NCI-H187 (cell line): ENCODE measurements around the gene ABLIM2.

Source experiments
- DNase-seq, 2 experiments: peaks; one replicate each; lab custom pipeline; 2025; lab: John Stamatoyannopoulos, UW

The ABLIM2 gene

DNA sequence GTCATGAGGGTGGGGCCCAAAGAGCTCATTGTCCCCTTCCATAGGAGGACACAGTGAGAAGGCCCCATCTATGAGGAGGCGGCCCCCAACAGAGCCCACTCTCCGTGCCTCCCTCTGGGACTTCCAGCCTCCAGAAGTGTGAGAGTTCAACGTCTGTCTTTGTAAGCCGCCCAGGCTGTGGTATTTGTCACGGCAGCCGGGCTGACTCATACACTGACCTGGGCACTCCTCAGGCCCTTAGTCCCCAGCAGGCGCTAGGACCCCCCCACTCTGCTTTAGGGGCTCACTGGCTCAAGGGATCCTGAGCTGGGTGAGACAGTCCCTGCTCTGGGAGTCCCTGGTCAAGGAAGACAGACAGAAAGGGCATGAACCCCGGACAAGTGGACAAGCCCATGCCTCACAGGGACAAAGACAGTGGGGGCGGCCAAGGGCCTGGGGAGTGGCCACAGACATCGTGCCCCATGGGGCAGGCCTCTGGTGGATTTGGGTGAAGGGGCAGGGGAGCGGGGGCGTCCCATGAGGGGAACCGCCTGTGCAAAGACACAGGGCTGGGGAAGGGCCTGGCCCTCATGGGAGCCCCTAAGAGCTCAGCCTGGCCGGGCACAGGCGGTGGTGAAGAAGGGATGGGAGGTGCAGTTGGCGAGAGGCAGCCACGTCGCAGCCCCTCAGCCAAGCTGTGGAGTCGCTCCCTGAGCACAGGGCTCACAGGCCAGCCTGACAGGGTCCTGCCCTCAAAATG is 21.5 kb downstream of the ABLIM2 start:
- no peak for DNase-seq

DNA sequence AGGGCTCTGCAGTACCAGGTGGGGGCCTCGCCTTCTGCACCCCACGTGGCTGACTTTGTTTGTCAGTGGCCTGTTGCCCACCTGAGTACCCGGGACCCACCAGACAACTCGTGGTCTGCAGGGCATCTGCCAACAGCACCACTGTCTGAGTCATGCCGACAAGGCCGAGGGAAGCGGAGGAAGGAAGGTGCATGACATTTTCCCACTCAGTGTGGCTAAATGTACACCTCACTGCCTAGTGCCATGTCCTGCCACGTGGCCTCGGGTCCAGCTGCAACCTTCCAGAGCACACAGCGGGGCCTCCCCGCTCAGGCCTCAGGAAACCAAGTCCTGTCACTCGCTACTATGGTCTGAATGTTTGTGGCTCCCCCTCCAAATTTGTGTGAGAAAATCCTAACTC is 22.1 kb downstream of the ABLIM2 start:
- no peak for DNase-seq

DNA sequence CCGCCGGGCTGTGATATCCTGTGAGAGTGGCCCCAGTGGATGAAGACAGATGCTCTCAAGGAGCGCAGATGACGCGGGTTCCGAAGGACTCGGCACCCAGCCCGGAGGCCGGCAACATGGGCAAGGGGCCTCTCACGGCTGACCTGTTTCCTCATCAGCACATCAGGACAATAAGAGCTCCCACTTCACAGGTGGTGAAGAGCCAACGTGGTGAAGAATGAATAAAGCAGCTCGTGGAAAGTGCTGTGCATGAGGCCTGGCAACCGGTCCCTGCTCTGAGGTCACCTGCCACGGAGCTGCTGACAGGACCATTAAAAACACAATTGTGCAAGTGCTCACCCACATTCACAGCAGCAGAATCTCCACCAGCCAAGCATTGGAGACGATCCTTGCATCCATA is 22.9 kb downstream of the ABLIM2 start:
- no peak for DNase-seq

DNA sequence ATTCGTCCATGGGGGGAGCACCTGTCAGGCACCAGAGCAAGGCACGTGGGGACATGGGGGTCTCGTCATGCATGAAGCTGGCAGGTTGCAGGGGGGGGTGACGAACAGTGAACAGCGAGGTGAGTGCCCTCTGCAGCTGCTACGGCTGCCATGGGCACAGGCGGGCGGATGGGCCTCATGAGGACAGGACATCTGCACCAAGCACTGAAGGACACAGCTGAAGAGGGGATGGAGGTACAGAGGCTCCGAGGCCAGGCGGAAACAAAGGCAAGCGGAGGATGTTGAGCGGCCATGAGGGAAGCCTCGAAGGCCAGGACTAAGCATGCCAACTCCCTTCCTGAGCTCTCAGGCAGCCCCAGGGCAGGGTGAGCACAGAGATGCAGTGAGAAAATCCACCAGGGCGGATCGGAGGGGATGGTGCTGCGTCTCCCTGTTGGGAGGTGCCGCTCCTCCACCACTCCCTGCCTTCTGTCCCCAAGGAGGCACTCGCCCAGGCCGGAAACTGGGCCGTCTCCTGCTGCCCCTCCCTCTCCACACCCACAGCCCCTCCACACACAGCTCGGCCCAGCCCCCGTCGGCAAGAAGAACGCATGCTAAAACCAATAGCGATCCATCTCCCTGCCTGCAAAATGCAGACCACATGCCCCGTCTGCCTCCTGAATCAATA is 24.6 kb downstream of the ABLIM2 start:
- DNase-seq = no peak

DNA sequence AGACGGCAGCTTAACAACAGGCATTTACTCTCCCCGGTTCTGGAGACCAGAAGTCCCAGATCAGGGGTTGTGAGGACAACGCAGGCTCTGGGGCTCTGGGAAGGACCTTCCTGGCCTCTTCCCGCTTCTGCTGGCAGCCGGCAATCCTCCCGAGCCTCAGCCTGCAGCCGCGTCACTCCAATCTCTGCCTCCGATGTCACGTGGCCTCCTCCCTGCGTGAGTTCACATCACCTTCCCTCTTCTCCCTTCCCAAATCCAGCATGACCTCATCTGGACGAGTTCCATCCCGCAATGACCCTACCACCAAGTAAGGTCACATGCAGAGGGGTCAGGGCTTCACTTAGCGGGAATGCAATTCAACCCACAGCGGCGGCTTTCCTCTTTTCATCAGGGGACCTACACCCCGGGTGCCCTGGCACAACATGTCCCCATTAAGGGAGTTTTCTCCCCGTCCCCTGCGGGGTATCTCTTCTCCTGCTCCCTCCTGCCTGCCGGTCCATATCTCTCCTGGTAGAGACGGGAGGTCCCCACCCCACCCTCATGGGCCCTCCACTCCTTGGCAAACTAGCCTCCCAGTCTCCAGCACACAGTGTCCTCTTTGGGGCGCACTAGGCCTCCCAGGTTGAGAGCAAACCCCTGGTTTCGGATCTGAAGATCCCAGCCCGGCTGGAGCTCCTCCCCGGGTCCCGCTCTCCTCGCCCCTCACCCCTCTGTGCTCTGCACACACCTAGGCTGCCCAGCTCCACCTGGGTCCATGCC is 25.5 kb downstream of the ABLIM2 start:
- no peak for DNase-seq

DNA sequence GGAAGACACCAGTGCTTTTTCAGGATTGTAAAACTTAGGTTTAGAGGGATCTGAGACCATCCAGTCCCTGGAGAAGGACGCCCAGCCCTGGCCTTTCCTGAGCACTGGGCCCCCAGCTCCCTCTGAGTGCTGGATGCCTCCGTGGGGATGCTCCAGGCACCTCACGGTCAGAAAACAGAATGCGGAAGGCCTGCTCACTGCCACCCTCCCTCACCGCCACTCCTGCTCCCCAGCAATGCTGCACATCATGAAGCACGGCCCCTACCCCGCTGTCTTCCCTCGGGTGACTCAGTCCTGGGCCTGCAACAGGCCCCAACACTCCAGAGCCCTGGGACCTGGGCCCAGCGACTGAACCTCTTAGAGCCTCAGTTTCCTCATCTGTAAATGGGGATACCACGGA is 26.2 kb downstream of the ABLIM2 start:
- DNase-seq = no peak

DNA sequence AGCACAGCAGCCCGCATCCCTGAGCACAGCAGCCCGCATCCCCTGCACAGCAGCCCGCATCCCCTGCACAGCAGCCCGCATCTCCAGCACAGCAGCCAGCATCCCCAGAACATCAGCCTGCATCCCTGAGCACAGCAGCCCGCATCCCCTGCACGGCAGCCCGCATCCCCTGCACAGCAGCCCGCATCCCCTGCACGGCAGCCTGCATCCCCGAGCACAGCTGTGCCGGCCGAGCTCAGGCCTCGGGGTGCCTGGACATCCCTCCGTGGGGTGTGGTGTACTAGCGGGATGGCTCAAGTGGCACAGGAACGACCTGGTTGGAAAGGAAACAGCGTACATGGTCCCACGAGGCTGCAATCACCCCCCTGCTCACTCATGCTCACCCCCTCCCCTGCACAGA is 26.8 kb downstream of the ABLIM2 start:
- DNase-seq = no peak

DNA sequence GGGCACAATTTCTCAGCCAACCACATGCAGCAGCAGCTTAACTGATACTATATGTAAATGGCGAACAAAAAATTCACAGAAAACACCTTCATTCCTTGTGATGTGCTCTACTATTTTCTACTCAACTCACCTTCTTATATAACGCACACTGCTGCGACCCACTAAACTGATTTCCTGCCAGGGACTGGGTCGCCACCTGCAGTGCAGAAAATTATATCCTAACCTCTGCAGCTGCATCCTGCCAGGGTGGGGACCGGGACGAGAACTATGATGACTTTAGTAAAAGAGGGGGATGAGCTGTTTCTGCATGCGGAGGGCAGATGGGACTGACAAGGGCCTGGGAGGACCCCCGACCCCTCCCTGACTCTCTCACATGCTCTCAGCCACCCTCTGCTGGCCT is 27.4 kb downstream of the ABLIM2 start:
- DNase-seq = no peak

DNA sequence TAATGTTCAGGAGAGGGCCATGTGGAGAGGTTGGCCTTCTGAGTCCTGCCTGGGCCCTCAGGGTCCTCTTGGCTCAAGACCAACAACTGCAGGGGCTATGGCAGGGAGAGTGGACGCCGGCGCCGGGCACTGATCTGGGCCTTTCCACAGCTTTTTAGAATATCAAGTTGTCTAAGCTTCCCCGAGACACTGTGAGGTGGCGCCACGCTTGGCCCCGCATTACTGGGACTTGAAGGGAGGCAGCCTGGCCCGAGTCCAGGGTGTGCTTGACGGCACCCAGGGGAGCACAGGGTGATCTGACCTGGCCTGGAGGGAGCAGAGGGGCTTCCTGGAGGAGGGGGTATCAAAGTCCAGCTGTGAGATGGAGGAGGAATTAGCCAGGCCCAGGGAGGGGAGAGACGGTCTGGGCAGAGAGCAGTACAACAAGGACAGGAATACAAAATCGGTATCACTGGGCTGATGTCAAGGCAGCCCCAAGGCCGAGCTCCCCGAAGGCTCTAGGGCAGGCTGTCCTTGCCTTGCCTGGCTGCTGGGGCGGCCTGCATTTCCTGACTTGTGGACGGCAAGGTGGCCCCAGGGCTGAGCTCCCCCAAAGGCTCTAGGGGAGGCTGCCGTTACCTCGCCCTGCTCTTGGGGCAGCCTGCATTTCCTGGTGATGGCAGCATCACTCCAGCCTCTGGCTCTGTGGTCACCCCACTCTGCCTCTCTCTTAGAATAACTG is 28.1 kb downstream of the ABLIM2 start:
- no peak for DNase-seq

DNA sequence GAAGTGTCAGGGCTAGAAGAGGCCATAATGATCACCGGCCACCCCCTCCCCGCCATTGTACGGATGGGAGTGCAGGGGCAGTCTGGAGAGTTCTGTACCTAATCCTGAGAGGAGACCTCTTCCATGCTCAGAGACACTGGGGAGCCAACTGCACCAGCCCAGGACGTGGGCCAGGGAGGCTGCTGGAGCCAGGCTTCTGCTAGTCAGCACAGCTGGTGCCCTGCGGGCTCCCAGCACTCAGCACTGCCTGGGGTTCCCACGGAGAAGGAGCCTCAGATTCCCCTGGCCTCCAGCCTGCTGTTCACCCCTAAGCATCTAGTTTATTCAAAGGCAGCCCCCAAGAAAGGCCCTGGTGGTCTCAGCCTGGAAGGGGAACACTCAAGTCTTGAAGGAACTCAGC is 28.8 kb downstream of the ABLIM2 start:
- DNase-seq = no peak

DNA sequence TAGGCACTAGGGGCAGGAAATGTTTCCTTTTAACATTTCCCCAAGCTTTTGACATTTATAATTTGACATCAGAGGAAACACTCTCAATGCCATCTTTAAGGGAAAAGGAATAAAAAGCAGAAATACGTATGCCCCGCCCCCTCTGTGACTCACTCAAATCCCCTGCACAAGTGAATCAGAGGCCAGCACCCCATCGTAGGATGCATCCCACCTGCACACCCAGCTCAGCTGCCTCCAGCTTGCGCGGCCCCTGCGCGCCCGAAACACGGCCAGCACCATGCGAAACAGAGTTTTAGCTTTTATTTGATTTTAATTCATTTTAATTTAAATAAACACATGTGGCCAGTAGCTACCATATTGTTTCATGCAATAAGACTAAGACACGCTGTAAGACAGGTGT is 29.5 kb downstream of the ABLIM2 start:
- DNase-seq = no peak

DNA sequence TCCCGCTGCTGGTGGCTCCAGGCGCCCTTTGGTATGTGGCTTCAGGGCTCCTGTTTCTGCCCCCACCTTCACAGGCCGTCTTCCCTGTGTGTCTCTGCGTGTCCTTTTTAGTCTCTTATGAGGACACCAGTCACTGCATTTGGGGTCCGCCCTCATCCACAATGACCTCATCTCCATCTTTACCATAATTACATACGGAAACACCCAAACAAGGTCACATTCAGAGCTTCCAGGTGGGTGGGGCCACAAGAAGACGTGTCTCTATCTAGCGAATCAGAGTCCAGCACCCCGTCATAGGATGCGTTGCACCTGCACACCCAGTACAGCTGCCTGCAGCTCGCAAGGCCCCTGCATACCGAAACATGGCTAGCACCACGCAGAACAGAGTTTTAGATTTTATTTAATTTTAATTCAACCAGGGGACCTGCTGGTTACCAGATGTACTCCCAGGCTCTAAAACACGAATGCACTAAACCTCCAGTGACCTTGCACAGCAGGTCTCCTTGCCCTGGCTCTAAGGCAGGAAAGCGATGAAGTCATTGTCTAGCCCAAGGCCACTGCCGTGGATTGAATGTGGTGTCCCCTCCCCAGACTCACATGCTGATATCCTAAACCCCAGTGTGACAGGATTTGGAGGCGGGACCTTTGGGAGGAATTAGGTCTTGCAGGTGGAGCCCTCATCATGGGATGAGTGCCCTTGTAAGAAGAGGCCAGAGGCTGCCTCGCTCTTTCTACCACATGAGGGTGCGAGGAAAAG is 30.3 kb downstream of the ABLIM2 start:
- no peak for DNase-seq

DNA sequence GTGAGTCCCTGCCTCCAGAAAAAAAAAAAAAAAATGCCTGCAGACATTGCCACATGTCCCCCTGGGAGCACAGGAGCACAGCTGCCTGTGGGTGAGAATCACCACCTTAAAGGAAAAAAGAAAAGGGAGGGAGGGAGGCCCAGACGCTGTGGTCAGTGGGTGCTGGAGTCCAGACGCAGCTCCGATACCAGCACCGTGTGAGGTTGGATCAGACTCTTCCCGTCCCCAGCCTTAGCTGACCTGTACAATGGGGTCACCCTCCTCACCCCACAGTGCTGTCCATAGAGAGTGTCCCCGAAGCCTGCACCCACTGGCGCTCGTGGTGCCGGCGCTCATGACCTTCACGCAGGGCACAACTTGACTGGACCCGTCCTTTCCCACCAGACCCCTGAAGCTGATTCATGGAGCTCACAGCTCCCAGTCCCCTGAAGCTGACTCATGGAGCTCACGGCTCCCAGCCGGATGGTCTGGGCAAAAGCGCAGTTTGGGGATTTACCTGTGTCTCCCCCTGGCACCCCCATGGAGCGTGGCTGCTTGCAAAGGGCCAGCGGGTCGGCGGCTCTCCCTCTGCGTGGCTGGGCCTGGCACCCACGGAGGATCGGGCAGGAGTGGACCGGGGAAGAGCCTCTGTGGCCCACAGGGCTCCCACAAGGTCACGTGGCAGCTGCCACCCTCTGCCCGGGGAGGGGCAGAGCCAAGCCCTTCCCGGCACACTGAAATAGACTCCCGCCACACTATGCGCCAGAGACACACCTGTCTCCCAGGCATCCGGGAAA is 31.4 kb downstream of the ABLIM2 start:
- no peak for DNase-seq

DNA sequence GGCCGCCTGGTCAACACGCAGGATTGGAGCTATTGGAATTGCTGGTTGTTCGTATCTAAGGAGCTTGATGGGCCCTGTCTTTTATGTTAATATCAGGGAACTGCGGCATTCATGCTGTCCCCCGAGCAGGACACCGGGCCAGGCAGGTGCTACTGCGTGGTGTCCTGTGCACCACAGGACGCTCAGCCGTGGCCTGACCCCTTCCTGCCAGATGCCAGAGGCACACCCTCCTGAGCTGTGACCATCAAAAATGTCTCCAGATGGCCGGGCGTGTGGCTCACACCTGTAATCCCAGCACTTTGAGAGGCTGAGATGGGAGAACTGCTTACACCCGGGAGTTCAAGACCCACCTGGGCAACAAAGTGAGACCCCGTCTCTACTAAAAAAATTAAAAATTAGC is 32.1 kb downstream of the ABLIM2 start:
- DNase-seq = no peak

DNA sequence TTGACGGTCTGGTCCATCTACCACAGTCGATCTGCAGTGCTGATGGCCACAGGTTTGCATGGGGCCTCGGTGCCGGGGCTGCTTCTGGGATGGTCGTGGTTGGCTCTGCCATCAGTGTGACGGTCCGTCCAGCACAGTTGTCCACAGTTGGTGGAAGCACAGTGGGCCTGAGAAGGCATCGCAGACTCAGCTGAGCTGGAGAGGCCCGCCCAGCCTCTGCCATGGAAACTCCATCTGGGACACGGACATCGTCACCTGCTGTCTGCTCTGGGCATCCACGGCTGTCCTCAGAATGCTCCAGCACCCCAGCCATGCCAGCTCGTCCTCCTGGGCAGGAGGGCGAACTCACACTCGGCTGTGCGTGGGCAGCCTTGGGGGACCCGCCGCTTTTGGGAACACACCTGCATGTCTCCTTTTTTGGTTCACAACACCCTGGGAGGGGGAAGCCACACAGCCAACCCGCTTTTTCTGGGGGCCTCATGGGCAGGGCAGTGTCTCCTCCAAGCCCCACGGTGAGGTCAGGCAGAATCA is 33.0 kb downstream of the ABLIM2 start:
- no peak for DNase-seq

DNA sequence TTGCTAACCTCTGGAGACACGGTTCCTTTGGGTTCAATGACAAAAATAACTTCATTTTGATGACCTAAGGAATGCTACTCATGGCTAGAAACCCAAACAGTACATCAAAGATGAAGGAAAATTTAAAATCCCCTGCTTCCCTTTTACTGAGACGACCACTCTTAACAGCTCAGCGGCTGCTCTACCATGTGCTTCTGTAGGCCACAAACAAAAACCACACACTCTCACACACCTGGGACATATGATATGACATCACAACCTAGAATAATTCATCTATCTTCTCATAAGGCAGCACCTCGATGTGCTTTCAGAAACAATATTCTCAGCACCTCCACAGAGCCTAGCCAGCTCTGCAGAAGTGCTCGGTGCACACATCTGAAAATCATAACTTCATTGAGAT is 34.7 kb downstream of the ABLIM2 start:
- no peak for DNase-seq

DNA sequence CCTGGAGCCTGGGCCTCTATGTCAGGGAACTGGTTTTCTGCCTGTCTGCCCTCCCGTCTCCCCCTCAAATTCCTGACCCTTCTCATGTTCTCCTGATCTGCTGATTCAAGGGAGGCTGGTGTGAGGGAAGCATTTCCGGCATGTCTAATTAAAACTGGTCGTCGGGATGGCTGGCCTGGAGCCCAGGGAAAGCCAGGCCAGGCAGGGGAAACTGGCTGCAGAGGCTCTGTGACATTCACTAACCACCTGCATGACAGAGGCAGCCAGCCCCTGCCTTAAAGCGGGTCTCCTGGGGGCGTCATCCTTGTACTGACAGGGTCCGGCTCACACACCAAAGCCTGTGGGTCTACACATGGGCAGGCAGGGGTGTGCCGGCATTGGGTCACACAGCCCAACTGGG is 35.2 kb downstream of the ABLIM2 start:
- DNase-seq = no peak

DNA sequence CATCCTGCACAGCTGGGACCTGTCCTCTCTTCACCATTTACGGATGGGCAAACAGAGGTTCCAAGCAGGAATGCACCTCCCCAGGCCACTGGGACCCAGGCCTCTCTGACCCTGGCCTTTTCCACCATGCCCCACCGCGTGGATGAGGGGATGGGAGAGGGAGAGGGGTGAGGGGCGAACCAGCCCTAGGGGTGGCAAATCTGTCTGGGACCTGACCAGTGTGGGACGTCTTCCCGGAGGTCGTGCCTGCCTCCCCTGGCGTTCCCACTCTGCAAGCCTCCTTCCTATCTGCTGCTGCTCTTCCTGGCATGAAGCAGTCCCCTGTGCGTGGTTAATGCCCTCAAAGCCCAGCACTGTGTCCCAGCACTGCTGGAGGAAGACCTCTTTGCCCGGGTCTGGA is 35.9 kb downstream of the ABLIM2 start:
- no peak for DNase-seq

DNA sequence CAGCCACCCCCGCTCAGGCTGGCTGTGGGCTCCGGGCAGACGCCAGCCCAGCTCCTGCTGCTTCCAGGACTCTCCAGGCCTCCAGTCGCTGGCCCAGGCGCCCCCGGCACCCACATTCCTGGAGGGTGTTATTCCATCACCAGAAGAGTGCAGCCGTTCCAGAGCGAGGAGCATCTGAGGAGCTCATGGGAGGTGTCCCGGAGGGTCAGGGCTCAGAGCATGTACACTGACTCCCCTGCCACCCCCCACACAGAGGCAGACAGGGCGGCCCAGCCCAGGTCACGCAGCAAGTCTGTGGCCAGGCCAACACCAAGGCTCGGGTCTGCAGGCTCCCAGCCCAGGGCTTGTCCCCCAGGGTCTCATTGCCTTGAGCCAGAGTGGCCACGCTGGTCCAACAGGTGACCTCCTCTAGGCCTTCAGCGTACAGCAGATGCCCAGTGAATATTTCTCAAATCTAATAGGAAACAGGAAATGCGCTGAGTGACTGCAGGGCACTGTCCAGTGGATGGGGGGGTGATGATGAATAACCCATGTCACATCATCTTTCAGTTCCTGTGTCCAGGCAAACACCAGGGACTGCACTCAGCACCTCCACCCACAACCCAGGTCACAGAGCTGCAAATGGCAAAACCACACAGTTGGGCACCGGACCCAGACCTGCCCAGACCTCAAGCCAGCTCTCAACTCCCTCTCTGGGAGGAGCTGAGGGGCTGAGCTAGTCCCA is 37.2 kb downstream of the ABLIM2 start:
- no peak for DNase-seq

DNA sequence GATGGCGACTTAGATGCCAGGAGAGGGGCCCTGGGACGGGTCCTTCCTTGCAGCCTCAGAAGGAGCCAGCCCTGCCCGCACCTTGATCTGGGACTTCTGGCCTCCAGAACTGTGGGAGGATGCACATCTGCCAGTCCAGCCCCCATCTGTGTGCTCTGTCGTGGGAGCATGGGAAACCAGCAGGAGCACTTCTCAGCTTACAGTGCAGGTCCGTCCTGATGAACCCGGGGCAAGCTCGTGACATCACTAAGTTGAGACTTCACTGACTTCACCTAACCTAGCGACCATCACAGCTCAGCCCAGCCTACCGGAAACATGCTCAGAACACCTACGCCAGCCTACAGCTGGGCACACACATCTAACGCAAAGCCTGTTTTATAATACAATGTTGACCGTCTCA is 38.1 kb downstream of the ABLIM2 start:
- DNase-seq = no peak
